DOHH2 (cell line): ENCODE measurements around the gene SHROOM3.

Source experiments
- EZH2phosphoT487 ChIP-seq: fragments of 200-600 bp; sonication (generic); IDR thresholded peaks from 2 replicates; pipeline ENCODE4 v1.6.1; 2017; ENCODE audit warnings: borderline replicate concordance, mild to moderate bottlenecking, antibody characterized with exemption, low read length, moderate library complexity, mixed read lengths
- TF ChIP-seq, protein P1 (sequence below): fragments of 200-600 bp; sonication (generic); IDR thresholded peaks from one replicate; pipeline ENCODE4 v1.5.1; 2014; ENCODE audit warnings: antibody characterized with exemption, mild to moderate bottlenecking, low read depth, low read length; ENCODE audit not compliant: poor library complexity, severe bottlenecking

DNA sequence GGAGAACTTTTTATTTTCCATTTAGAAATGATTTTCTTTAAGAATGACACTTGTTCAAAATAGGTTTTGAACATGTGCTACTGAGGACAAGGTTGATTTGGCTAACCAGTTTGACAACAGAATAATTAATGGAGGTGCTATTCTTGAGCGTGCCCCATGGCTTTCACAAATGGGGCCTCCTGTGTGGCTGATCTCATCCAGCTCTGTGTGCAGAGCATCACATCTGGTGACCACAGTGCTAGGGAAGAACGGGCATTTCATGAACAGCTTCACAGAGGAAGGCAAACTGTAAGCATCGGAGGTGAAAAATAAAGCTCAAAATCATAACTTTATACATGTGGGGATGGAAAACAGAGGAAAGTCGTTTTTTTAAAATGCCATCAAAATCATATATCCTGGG is 314.3 kb downstream of the SHROOM3 start:
- TF ChIP-seq, protein P1, sequence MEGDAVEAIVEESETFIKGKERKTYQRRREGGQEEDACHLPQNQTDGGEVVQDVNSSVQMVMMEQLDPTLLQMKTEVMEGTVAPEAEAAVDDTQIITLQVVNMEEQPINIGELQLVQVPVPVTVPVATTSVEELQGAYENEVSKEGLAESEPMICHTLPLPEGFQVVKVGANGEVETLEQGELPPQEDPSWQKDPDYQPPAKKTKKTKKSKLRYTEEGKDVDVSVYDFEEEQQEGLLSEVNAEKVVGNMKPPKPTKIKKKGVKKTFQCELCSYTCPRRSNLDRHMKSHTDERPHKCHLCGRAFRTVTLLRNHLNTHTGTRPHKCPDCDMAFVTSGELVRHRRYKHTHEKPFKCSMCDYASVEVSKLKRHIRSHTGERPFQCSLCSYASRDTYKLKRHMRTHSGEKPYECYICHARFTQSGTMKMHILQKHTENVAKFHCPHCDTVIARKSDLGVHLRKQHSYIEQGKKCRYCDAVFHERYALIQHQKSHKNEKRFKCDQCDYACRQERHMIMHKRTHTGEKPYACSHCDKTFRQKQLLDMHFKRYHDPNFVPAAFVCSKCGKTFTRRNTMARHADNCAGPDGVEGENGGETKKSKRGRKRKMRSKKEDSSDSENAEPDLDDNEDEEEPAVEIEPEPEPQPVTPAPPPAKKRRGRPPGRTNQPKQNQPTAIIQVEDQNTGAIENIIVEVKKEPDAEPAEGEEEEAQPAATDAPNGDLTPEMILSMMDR, result no peak
- no peak for TF ChIP-seq EZH2phosphoT487
